ENCODE measurements around the gene ALB.

DNA sequence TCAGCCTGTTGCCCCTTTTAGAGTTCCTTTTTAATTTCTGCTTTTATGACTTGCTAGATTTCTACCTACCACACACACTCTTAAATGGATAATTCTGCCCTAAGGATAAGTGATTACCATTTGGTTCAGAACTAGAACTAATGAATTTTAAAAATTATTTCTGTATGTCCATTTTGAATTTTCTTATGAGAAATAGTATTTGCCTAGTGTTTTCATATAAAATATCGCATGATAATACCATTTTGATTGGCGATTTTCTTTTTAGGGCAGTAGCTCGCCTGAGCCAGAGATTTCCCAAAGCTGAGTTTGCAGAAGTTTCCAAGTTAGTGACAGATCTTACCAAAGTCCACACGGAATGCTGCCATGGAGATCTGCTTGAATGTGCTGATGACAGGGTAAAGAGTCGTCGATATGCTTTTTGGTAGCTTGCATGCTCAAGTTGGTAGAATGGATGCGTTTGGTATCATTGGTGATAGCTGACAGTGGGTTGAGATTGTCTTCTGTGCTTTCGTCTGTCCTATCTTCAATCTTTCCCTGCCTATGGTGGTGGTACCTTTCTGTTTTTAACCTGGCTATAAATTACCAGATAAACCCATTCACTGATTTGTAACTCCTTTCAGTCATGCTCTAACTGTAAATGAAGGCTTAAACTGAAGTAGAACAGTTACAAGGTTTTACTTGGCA lies 7.8 kb downstream of the ALB start:
- no peak for TF ChIP-seq EZH2phosphoT487 (IDR thresholded peaks at IDR 0.05; ENCODE audit: borderline replicate concordance, low read length)
- TF ChIP-seq, protein P1, sequence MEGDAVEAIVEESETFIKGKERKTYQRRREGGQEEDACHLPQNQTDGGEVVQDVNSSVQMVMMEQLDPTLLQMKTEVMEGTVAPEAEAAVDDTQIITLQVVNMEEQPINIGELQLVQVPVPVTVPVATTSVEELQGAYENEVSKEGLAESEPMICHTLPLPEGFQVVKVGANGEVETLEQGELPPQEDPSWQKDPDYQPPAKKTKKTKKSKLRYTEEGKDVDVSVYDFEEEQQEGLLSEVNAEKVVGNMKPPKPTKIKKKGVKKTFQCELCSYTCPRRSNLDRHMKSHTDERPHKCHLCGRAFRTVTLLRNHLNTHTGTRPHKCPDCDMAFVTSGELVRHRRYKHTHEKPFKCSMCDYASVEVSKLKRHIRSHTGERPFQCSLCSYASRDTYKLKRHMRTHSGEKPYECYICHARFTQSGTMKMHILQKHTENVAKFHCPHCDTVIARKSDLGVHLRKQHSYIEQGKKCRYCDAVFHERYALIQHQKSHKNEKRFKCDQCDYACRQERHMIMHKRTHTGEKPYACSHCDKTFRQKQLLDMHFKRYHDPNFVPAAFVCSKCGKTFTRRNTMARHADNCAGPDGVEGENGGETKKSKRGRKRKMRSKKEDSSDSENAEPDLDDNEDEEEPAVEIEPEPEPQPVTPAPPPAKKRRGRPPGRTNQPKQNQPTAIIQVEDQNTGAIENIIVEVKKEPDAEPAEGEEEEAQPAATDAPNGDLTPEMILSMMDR (conservative IDR thresholded peaks at IDR 0.05; ENCODE audit: low read depth, low read length), result no peak

Data from PC-3 (cell line).